Retina (tissue), 1 donor: ENCODE results near the gene SSTR4.
"Not testable (repeated sequence)": the region's sequence is repeated elsewhere in the genome, so short reads cannot be mapped to it uniquely, and the experiment has no call there.

Experiments
- DNase-seq: peaks from one replicate; pipeline ENCODE4 v3.0.0-alpha.2; 2016

Gene SSTR4

DNA sequence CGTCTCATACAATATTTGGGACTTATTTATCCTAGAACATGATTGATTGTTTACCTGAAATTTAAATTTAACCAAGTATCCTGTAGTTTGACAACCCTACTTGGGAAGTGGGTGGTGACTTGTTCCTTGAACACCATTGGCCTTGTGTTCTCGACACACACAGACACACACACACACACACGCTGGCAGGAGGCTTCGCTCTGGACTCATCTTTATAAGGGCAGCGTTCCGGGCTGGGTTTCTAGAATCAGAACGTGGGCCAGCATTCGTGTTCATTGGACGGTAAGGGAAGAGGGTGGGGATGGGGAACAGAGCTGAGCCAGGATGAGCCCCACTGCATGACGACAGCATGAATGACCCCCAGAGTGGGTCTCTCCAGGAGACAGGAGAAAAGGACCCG, 16.2 kb upstream of the SSTR4 start:
- no peak for DNase-seq

DNA sequence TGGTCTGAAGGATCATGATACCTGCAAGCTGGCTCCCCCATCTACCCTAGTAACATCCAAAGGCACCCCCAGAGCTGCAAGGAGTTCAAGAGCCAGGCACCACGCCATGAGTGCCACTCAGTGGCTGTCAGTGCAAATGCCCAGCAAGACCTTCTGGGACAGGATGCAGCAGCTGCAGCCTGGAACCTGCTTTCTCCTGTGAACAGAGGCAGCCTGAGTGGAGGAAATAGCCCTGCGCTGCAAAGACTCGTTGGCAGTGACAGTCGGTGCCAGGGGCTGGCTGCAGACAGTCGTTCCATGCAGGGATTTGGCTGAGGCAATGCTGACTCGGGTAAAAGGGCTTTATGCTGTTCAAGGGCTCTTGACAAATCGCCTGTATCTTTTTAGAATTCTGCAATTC, 15.7 kb upstream of the SSTR4 start:
- DNase-seq = no peak

DNA sequence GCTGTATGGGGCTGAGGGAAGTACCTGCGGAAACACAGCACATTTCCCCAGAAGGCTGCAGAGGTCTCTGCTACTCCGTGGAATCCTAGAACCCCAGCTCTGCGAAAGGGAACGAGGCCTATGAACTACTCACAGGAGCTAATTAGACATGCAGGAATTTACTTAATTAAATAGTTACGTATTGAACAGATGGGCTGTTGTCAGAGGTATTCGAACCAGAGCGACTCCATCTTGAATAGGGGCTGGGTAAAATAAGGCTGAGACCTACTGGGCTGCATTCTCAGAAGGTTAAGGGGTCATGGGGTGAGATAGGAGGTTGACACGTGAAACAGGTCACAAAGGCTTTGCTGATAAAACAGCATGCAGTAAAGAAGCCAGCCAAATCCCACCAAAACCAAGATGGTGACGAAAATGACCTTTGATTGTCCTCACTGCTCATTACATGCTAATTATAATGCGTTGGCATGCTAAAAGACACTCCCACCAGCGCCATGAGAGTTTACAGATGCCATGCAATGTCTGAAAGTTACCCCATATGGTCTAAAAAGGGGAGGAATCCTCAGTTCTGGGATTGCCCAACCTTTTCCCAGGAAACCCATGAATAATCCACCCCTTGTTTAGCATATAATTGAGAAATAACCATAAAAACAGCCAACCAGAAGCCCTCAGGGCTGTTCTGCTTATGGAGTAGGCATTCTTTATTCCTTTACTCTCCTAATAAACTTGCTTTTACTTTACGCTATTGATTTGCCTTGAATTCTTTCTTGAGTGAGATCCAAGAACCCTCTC, 14.7 kb upstream of the SSTR4 start:
- DNase-seq = no peak

DNA sequence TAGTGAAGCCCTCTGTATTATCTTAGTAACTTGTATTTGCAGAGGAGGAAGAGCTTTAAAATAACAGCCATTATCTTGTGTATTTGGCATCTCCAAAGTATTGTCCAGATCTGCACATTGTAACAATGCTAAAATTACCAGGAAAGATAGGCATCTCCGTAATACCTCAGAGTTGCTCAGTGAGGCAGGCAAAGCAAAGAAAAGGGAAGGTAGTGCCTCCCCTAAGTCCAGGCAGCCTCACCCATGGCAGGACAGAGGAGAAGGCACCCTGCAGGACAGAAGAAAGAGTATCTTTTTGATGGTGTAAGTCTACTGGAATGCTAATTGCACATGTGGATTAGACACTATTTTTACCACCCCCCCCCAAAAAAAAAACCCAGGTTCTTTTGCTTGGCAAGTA, 13.6 kb upstream of the SSTR4 start:
- DNase-seq = no peak

DNA sequence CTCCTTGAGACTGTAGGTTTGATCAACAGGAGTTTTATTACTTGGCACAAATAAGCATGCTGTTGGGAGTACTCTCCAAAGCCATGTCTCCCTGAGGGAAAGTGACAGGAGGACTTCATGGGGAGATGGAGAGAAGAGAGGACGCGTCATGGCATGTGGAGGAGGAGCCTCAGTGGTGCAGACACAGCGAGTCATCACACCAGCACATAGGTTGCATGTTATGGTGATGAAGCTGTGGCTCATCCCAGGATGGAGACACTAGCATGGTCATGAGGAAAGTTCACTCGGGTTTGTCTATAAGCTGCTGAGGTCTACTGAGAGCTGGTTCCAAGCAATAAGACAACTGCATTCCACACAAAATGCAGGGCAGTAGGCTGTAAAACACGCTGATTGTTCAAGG, 13.2 kb upstream of the SSTR4 start:
- DNase-seq = no peak

DNA sequence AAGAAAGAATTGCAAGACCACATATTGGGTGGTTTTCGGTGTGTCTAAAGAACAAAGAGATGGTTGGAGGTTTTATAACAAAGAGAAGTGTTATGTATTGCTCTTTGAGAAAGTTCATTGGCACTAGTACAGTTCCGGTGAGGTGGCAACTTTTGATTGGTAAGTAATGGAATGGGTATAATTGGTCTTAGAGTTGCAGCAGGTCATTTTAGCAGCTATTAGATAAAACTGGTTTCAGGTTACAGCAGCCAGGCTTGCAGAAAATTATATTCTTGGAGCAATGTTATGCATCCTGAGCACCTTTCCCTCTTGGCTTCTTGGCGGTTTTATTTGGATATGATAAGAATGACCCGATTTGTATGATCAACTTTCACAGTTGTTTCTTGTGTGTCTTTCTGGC, 12.3 kb upstream of the SSTR4 start:
- no peak for DNase-seq

DNA sequence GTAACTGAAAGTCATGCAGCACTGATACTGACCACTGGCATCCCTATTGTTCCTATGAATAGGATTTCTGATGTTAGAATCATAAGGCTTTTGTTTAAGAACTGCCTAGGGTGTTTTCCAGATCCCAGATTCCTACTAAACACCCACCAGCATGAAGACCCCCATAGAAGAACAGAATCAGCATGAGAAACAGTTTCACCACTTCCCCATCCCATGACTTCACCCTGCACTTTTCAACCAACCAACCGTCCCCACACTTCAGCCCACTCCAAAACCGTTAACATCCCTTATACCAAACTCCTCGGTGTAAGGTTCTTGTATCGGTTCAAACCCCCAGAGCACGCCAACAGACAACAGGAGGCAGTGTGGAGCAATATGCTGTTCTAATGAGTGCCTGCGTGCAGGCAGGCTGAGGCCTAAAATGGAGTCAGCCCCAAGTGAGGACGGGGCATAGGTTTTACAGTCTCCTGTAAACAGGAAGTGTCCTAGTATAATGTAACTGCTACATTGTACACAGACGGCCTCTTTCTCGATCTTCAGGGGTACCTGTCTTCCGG, 11.4 kb upstream of the SSTR4 start:
- no peak for DNase-seq

DNA sequence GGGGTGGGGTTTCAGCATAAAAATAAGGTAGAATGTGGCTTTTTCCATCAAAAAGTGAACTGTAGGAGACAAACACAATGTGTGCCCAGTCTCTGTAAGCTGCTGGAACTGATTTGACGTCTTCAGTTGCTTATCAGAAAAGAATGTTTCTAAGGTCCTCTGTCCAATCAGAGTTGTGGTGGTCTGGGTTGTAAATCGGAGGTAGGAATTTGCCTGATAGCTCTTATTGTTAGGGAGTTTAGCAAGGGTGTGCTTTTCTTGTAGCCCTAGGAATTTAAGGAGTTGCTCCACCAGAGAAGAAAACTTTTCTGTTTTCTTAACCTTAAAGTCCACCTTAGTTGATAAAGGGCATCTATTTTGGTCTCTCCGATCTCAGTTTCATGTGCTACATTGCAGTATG, 10.4 kb upstream of the SSTR4 start:
- no peak for DNase-seq

DNA sequence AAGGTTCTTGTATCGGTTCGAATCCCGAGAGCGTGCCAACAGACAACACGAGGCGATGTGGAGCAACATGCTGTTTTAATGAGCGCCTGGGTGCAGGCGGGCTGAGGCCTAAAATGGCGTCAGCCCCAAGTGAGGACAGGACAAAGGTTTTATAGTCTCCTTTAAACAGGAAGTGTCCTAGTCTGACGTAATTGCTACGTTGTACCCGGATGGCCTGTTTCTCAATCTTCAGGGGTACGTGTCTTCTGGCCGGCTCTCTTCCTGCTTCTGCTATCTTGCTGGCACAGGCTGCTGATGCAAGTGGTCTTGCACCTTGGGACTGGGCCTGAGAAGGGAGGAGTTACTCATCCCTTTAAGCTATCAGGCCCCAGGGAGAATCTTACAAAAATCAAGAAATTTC, 9.6 kb upstream of the SSTR4 start:
- DNase-seq = not testable (repeated sequence)

DNA sequence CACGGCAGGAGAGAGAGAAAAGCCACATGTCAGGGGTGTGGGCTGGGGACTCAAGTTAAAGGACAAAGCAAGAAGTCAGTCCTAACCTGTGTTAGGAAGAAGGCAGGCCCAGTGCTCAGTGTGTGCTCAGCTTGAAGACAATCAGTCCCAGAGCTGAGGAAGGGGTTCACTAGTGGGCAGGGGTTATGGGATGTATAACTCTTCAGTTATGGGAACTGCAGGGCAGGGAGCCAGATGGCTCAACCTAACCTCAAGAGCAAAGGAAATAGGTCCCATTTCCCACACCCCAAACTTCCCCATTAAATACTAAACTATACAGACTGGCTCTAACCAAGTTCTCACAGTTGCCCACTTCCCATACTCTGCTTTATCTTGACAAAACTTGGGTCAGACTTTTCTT, 7.4 kb upstream of the SSTR4 start:
- no peak for DNase-seq

DNA sequence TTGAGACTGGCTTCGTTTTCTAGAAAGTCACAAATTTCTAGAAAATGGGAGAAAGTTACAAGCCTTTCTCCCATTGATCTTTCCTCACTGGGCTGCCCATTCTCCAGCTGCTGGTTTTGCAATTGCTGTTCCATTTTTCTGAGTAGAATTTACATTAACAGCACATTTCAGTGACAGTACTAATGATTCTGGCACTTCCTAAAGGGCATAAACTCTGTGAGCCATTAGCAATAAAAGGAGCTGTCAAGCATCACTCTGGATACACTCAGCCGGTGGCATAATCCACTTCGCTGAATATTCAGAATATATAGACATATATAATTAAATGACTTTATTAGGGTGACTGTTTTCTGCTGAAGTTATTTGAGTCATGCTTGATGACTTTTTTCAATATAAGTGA, 6.7 kb upstream of the SSTR4 start:
- DNase-seq = no peak

DNA sequence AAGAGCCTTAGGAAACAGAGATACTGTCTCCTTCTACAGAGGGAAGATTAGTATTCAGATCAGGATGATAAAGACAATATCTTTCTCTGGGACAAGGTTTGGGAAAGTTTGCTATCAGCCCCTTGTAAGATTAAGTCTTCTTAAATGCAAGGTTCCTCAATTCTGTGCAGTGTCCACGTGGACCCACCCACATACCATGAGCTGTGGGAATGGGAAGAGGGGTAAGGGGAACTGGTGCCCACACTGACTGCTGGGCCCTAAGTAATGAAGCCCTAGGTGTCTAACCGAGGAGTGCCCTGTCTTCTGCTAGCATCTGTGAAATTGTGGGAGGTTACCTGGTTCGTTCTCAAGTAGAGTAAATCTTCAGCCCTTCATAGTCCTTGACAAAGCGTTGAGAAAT, 5.8 kb upstream of the SSTR4 start:
- no peak for DNase-seq

DNA sequence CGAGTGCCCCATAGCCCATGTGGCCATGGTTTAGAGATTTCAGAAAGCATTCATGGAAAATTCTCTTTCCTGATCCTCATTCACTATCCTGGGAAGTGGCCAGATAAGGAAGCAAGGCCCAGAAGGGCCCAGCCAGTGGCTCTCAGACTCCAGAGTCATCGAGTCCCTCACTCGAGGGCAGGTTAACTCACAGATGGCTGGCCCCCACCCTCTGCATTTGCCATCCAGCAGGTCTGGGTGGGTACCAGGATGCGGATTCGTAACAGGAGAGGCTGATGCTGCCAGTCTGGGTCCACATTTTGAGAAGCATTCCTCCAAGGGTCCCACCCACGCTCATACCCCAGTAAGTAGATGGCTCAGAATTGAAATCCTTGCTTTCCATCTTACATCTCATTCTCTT, 3.8 kb upstream of the SSTR4 start:
- no peak for DNase-seq

DNA sequence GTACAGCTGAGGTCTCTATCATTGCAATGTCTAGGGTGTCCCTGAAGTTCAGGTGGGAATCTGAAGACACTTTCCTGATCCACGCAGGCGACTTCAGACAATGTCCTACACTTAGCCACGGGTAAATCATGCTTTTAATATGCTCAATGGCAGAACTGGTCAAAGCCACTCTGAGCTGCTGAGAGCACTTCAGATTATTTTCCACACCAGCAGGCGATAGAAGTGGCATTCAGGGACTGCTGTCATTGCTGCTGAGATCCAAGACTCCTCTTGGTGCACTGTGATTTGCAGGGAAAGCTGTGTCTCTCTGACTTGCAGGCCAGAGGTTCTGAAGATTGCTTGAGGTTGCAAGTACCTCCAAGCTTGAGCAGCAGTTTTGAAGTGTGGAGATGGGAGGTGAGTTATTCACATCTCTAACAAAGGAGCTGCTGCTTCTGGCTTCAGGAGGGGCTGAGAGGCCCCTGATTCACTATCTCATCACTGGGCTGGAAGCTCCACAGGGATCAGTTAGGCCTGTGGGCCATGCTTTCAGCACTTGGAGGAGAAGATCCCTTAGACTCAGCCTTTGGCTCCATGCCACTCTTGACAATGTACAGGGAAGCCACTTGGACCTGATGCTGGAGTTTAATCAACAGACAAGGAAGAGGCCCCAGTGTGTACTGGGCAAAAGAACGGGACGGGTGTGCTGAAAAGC, 2.9 kb upstream of the SSTR4 start:
- no peak for DNase-seq

DNA sequence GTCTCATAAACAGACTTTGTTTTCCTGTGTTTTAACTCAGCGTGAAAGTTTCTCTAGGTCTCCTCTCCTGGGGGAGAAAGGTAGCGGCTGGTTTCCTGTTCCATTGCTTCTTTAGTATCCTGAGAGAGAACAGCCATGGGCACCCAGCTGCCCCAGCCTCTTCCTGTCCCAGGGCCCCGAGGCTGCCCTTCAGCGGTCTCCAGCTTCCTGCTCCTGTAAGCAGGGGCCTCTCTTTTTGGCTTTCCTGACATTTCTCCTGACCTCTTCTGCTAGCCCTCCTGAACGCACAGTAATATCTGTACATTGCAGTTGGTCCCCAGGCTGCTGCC, 2.4 kb upstream of the SSTR4 start:
- DNase-seq = no peak

DNA sequence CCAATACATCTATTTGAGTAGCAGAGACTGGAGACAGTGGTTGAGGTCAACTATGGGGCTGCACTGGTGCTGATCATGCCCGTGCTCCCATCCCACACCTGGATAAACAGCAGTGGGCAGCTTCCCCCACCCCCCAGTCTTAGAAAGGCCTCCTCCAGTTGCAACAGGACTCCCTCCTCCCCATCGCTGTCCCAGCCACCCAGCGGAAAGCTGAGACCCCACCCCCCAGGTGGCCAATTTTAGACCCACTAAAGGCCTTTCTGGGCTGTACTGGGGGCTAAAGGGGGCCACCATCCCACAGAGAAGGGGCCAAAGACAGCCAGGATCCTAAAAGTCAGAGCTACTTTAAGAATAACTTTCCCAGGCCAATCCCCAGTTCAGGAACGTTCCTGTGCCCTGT, 1.2 kb upstream of the SSTR4 start:
- no peak for DNase-seq

DNA sequence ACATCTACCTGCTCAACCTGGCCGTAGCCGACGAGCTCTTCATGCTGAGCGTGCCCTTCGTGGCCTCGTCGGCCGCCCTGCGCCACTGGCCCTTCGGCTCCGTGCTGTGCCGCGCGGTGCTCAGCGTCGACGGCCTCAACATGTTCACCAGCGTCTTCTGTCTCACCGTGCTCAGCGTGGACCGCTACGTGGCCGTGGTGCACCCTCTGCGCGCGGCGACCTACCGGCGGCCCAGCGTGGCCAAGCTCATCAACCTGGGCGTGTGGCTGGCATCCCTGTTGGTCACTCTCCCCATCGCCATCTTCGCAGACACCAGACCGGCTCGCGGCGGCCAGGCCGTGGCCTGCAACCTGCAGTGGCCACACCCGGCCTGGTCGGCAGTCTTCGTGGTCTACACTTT, 619 bp downstream of the SSTR4 start:
- DNase-seq = no peak

DNA sequence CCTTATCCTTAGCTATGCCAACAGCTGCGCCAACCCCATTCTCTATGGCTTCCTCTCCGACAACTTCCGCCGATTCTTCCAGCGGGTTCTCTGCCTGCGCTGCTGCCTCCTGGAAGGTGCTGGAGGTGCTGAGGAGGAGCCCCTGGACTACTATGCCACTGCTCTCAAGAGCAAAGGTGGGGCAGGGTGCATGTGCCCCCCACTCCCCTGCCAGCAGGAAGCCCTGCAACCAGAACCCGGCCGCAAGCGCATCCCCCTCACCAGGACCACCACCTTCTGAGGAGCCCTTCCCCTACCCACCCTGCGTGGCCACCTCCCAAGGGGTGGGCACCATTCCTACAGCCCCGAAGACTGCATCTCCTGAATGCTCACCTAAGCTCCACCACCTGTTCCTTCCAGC, 1.3 kb downstream of the SSTR4 start:
- DNase-seq = no peak

DNA sequence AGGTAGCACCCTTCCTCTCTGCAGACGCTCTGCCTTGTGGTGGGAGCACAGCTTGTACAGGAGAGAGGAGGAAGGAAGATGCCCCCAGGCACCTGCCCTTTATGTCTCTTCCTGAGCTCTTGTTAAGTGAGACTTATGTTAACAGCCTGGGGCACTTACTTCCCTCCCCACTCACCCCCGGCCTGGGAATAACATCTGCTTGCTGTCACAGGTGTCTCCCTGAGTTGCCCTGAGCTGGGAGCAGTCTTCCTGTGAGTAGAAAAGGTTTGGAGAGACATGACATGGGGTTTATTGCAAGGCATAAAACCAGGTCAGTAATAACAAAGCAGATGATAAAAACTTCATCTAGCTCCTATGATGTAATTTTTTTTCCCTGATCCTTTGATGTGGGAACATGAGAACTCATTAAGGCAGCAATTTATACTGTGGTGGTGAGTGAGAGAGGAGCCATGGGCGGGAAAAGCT, 1.9 kb downstream of the SSTR4 start:
- DNase-seq = no peak

DNA sequence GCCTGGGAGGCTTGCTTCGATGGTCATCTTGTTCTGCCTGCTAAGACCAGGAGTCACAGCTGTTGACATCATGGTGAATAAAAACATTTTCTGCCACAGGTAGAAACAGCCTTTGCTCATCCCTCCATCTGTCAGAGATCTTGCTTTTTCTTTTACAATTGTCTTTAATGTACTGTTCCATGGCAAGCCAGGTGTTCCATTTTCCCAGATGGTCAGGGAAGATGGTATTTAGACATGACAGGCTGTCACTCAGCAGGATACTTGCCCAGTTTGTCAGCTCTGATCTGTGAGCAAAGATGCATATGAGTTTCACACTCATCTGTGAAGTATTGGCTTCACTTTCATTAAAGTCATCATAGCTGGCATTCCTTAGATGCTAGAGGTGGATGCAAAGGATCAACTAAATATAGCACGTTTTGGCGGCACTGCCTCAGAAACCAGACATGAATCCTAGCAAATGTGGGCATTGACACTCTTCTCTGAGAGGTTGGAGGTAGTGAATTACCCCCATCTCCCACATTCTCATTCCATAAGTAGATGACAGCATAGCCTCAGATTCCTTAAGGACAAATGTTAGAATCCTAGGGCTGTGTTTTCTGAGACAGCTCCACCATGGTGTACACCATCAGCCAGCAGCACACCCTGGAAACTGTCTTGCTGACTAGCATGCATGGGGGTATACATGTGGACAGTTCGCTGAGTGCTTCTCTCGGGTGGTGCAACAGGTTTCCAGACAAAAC, 4.2 kb downstream of the SSTR4 start:
- DNase-seq = no peak

DNA sequence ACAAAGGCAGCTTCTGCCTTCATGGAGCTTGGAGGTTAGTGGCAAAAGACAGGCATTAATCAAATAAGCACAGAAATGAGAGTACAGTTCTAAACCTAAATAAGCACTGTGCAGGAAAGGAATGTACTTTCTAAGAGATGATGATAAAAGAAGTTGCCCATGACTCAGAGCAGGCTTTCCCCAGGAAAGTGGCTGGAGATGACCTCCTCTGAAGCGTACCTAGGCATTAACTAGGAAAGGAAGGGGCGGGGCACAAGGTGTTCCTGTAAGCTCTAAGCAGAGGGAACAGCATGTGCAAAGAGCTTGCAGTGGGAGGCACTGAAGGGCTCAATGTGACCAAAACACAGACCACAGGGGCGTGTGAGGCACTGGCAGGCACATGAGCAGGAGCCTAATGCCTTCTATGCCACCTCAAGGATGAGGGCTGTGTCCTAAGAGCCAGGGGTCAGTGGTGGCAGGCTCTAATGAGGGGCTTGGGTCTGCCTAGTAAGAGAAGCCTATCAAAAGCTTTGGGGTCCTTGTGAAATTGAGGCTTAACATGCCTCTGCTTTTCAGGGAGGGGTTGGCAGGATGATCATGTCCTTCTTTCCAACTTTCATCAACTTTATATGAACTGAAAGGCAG, 4.9 kb downstream of the SSTR4 start:
- DNase-seq = no peak

DNA sequence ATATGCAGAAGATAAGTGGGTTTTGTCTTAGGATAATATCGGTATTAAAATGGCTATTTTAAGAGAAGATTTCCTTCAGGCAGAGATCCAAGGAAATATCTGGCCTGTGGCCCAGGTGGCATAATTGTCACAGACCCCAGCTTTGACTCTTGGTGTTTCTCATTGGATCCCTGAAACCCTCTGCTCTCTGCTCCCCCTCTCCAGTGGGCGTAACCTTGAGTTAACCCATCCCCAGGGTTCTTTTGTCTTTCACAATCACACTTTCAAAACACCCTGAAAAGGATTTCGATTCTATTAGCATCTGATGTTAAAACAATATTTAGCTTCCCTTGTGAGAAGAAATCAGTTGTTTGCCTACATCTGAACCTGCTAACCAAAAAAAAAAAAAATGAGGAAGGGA, 7.2 kb downstream of the SSTR4 start:
- no peak for DNase-seq

DNA sequence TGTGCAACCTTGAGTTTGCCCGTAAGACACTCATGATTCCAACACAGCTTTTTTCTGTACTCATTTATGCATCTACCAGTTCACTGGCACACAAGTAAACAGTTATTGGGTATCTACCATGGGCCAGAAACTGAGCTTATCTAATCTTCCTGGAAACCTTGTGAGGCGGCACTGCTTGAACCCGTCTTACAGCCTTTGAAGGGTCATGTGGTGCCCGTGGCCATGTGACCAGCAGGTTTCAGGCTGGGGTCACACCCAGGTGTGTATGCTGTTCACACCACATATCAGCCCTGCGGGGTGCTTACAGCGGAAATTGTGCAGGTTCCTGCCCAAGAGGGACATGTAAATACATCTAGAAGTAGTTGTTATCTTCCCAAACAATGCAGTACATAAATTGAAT, 8.3 kb downstream of the SSTR4 start:
- no peak for DNase-seq
